Measurements from ENCODE around the gene C3orf70.

Gene C3orf70

GRCh38 chr3:185057829-185058228 lies 95.0 kb downstream of the C3orf70 start:
- no peaks in the 10 kb centered on the region for H3K36me3 ChIP-seq (ENCODE audit: control insufficient read depth, insufficient read depth, low read length)
- DNase-seq (ENCODE audit: extremely low read depth, insufficient read length), result no peak
- no peak for TF ChIP-seq CTCF (IDR thresholded peaks at IDR 0.05; ENCODE audit: insufficient read depth, low read length, poor library complexity, severe bottlenecking)
- no peaks in the 10 kb centered on the region for H3K27me3 ChIP-seq (replicated peaks; ENCODE audit: control insufficient read depth, insufficient read depth, low read length)
- no peak overlapping the region for H3K4me3 ChIP-seq (replicated peaks; ENCODE audit: low read depth, low read length)

- Histone ChIP-seq H3K4me3 (replicated peaks; ENCODE audit: low read depth, low read length) (no peak overlapping the region), H3K27me3 (replicated peaks; ENCODE audit: control insufficient read depth, insufficient read depth, low read length) (no peaks in the 10 kb centered on the region), H3K36me3 (ENCODE audit: control insufficient read depth, insufficient read depth, low read length) (peaks cover 1% of the 10 kb centered on the region)
- DNase-seq (ENCODE audit: extremely low read depth, insufficient read length), result no peak
- TF ChIP-seq CTCF (IDR thresholded peaks at IDR 0.05; ENCODE audit: insufficient read depth, low read length, poor library complexity, severe bottlenecking), result no peak
These were observed 96.0 kb downstream of the C3orf70 start for GRCh38 chr3:185056908-185057307.

- TF ChIP-seq CTCF (IDR thresholded peaks at IDR 0.05; ENCODE audit: insufficient read depth, low read length, poor library complexity, severe bottlenecking), result no peak
- Histone ChIP-seq H3K4me3 (replicated peaks; ENCODE audit: low read depth, low read length) (no peak overlapping the region), H3K27me3 (replicated peaks; ENCODE audit: control insufficient read depth, insufficient read depth, low read length) (no peaks in the 10 kb centered on the region), H3K36me3 (ENCODE audit: control insufficient read depth, insufficient read depth, low read length) (peaks cover 12% of the 10 kb centered on the region)
- no peak for DNase-seq (ENCODE audit: extremely low read depth, insufficient read length)
These were observed 100.2 kb downstream of the C3orf70 start for GRCh38 chr3:185052631-185053030.

GRCh38 chr3:185051801-185052200 lies 101.1 kb downstream of the C3orf70 start:
- DNase-seq (ENCODE audit: extremely low read depth, insufficient read length), result no peak
- TF ChIP-seq CTCF (IDR thresholded peaks at IDR 0.05; ENCODE audit: insufficient read depth, low read length, poor library complexity, severe bottlenecking), result no peak
- H3K4me3 ChIP-seq (replicated peaks; ENCODE audit: low read depth, low read length), result no peak overlapping the region
- H3K36me3 ChIP-seq (ENCODE audit: control insufficient read depth, insufficient read depth, low read length), result peaks cover 12% of the 10 kb centered on the region
- no peaks in the 10 kb centered on the region for H3K27me3 ChIP-seq (replicated peaks; ENCODE audit: control insufficient read depth, insufficient read depth, low read length)

GRCh38 chr3:185049710-185050109 lies 103.2 kb downstream of the C3orf70 start:
- TF ChIP-seq CTCF (IDR thresholded peaks at IDR 0.05; ENCODE audit: insufficient read depth, low read length, poor library complexity, severe bottlenecking), result no peak
- DNase-seq (ENCODE audit: extremely low read depth, insufficient read length), result no peak
- Histone ChIP-seq H3K36me3 (ENCODE audit: control insufficient read depth, insufficient read depth, low read length) (peaks cover 12% of the 10 kb centered on the region), H3K27me3 (replicated peaks; ENCODE audit: control insufficient read depth, insufficient read depth, low read length) (no peaks in the 10 kb centered on the region), H3K4me3 (replicated peaks; ENCODE audit: low read depth, low read length) (no peak overlapping the region)

GRCh38 chr3:185046603-185047002 lies 106.3 kb downstream of the C3orf70 start:
- no peak for DNase-seq (ENCODE audit: extremely low read depth, insufficient read length)
- Histone ChIP-seq H3K36me3 (ENCODE audit: control insufficient read depth, insufficient read depth, low read length) (peaks cover 10% of the 10 kb centered on the region), H3K4me3 (replicated peaks; ENCODE audit: low read depth, low read length) (no peak overlapping the region), H3K27me3 (replicated peaks; ENCODE audit: control insufficient read depth, insufficient read depth, low read length) (no peaks in the 10 kb centered on the region)
- TF ChIP-seq CTCF (IDR thresholded peaks at IDR 0.05; ENCODE audit: insufficient read depth, low read length, poor library complexity, severe bottlenecking), result no peak
